Duodenal mucosa (tissue), 2 donors: ENCODE measurements around the gene KSR1.
A peak's percentile ranks its signal among the peaks of the same experiment; 100 is the strongest.

Source experiments
- H3K27ac ChIP-seq: one replicate; pipeline ENCODE4 v1.7.0; 2013; ENCODE audit warnings: low read depth, low read length
- H3K27me3 ChIP-seq, 2 donors: one replicate each; pipeline ENCODE4 v1.7.0; 2013; ENCODE audit warnings: low read length in 2 of 2, control low read depth in 1 of 2; ENCODE audit not compliant: insufficient read depth in 2 of 2, control insufficient read depth in 1 of 2
- H3K36me3 ChIP-seq, 2 donors: one replicate each; pipeline ENCODE4 v1.7.0; 2013; ENCODE audit warnings: low read length in 2 of 2, control low read depth in 1 of 2; ENCODE audit not compliant: insufficient read depth in 2 of 2, control insufficient read depth in 1 of 2
- H3K4me1 ChIP-seq, 2 donors: one replicate each; pipeline ENCODE4 v1.7.0; 2013; ENCODE audit warnings: low read length in 2 of 2, control low read depth in 1 of 2; ENCODE audit not compliant: insufficient read depth in 2 of 2, control insufficient read depth in 1 of 2
- H3K4me3 ChIP-seq, 2 donors: one replicate each; pipeline ENCODE4 v1.7.0; 2013; ENCODE audit warnings: low read length in 2 of 2, low read depth in 1 of 2
- H3K9ac ChIP-seq, 2 donors: one replicate each; pipeline ENCODE4 v1.7.0; 2013; ENCODE audit warnings: low read length in 2 of 2, low read depth in 1 of 2
- H3K9me3 ChIP-seq, 2 donors: one replicate each; pipeline ENCODE4 v1.7.0; 2013; ENCODE audit warnings: low read length in 2 of 2, control low read depth in 1 of 2; ENCODE audit not compliant: control insufficient read depth in 1 of 2

Gene KSR1

DNA sequence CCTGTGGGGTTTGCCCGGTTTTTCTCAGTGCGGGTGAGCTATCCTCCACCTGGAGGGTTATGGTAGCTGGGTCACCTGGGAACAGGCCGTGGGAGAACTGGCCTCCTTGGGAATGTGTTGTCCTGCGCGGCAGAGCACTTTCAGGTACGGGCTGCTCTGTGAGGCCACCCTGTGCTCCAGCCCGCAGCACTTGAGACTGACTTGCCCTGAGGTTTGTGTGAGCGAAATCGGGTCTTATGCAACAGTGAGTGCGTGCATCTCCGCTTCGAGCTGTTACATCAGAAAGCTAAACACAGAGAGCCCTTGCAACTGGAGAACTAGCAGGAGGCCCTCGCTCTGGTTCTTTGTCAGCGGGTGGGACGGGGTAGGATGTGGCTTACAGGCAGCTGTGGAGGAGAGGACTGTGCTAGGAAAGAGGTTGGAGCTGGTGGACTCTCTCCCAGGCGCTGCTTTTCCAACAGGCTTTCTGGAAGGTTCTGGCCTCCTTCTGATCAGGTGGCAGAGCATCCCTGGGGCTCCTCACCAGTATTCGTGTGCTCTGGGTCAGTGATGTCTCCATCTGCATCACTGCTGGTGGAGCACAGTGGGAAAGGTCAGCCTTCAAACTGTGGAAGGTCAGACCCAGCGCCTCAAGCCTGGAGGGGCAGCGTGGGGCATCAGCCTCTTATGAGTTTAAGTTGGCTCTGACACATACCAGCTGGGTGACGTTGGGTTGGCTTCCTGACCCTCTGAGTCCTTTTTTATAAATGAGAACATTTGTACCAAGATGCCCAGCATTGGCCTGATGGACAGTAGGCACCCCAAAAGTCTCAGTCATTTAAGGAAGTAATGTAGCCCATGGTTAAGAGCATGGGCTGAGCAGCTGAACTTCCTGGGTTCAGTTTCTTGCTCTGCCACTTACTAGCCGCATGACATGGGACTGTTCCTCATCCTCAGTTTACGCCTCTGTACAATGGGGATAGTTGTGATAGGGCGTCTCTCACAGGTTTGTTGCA, 76.3 kb downstream of the KSR1 start:
- Histone ChIP-seq H3K27ac (peak overlapping the region; percentile 41), H3K9ac (no peak overlapping the region), H3K4me1 (peaks cover 43 to 49% of the 10 kb centered on the region in 2 donors), H3K36me3 (no peaks in the 10 kb centered on the region), H3K4me3 (no peak overlapping the region), H3K9me3 (no peaks in the 10 kb centered on the region), H3K27me3 (no peaks in the 10 kb centered on the region)

GRCh38 chr17:27533874-27534815, 77.9 kb downstream of the KSR1 start:
- Histone ChIP-seq H3K27me3 (no peaks in the 10 kb centered on the region), H3K27ac (no peak overlapping the region), H3K4me3 (no peak overlapping the region), H3K36me3 (no peaks in the 10 kb centered on the region), H3K9me3 (no peaks in the 10 kb centered on the region), H3K9ac (no peak overlapping the region), H3K4me1 (peaks cover 47 to 50% of the 10 kb centered on the region in 2 donors)

DNA sequence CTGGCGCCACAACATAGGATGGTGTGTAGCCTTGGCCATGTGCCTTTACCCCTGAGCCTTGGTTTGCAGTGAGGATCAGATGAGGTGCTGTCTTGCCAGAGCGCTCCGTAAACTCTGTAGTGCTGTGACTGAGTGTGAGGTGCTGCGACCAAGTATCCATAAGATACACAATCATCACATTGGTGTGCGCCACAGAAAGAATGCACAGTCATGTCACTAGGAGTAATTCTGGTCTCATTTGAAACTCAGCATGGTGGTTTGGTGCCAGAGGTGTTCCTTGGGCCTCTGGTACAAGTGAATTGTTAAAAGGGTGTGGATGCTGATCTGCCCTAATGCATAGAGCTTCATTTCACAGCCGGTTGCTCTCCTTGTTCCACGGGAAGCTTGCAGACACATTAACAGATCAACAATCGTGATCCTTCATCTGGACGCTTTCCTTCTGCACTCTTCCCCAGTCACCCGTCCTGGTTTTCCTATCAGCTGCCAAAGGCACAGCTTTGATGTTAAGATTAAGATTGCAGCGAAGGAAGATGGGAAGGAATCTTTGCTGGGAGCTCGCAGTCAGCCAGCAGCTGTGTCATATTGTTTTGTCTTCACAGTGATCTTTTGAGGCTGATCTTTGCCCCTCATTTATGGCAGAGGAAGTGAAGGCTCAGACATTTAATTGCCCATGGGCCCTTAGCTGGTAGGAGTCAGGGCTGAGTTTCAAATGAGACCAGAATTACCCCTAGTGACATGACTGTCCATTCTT, 79.1 kb downstream of the KSR1 start:
- peaks cover 58 to 62% of the 10 kb centered on the region in 2 donors for H3K4me1 ChIP-seq
- H3K27ac ChIP-seq = peak overlapping the region; percentile 3
- H3K4me3 ChIP-seq = peak overlapping the region; percentile 1 to 8
- no peak overlapping the region for H3K9ac ChIP-seq
- H3K27me3 ChIP-seq = no peaks in the 10 kb centered on the region
- no peaks in the 10 kb centered on the region for H3K36me3 ChIP-seq
- no peaks in the 10 kb centered on the region for H3K9me3 ChIP-seq

DNA sequence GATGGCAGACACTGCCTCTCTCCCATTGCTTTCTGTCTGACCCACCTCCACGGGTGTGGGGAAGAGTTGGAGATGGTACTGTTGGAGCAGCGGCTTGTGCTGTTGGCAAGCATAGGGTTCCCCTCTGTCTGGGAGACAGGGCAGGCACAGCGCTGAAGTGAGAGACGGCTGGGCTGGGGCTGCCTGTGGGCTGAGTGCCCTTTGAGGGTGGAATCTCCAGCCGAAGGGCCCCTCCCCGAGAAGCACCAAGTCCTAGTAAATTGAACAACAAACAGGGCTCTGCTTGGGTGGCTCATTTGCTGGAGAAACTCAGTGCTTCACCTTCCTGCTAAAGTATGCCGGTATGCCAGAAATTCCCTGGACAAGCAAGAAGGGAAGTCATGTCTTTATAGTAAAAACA, 79.7 kb downstream of the KSR1 start:
- Histone ChIP-seq H3K36me3 (no peaks in the 10 kb centered on the region), H3K4me1 (peaks cover 60 to 63% of the 10 kb centered on the region in 2 donors), H3K27me3 (no peaks in the 10 kb centered on the region), H3K27ac (peak overlapping the region; percentile 3), H3K9ac (no peak overlapping the region), H3K9me3 (no peaks in the 10 kb centered on the region), H3K4me3 (peak overlapping the region; percentile 1 to 8)

DNA sequence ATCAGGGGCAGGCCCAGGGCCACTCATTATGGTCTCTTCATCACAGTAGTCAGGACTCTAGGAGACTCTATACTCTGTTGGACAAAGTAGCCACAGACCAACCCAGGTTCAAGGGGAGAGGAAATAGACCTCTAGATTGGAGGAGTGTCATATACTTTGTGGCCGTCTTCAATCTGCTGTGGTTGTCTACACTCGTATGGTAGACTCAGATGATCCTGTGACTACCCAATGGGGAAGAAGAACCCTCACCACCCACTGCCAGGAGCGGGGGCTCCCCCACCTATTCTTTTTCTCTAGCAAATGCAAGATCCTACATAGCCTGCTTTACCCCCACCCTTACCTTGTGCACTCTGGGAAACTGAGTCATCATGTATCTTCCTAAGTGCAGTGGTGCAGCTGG, 80.5 kb downstream of the KSR1 start:
- Histone ChIP-seq H3K9me3 (no peaks in the 10 kb centered on the region), H3K9ac (no peak overlapping the region), H3K4me3 (no peak overlapping the region), H3K27me3 (no peaks in the 10 kb centered on the region), H3K27ac (no peak overlapping the region), H3K4me1 (peaks cover 57 to 61% of the 10 kb centered on the region in 2 donors), H3K36me3 (no peaks in the 10 kb centered on the region)

GRCh38 chr17:27538156-27538955, 82.1 kb downstream of the KSR1 start:
- Histone ChIP-seq H3K27me3 (no peaks in the 10 kb centered on the region), H3K27ac (no peak overlapping the region), H3K36me3 (no peaks in the 10 kb centered on the region), H3K4me3 (no peak overlapping the region), H3K9me3 (no peaks in the 10 kb centered on the region), H3K9ac (no peak overlapping the region), H3K4me1 (peaks cover 60 to 69% of the 10 kb centered on the region in 2 donors)

DNA sequence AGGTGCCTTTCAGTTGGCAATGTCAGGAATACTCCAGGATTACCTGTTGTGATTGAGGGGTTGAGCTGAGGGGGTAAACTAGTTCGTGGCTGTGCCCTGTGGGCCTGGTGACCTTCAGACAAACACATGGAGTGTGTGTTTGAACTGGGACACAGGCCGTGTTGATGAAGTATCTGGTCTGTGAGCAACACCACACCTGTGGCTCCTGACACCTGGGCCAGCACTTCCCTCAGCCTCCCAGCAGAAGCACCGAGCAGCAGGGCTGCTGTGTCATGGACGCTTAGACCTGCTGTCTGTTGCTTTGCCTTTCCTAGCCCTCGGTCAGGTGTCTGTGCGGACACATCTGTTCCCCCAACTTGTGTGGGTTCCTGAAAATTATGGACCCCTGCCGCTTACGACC, 82.9 kb downstream of the KSR1 start:
- Histone ChIP-seq H3K4me3 (no peak overlapping the region), H3K27me3 (no peaks in the 10 kb centered on the region), H3K27ac (no peak overlapping the region), H3K4me1 (peaks cover 64 to 67% of the 10 kb centered on the region in 2 donors), H3K9me3 (no peaks in the 10 kb centered on the region), H3K9ac (no peak overlapping the region), H3K36me3 (no peaks in the 10 kb centered on the region)

DNA sequence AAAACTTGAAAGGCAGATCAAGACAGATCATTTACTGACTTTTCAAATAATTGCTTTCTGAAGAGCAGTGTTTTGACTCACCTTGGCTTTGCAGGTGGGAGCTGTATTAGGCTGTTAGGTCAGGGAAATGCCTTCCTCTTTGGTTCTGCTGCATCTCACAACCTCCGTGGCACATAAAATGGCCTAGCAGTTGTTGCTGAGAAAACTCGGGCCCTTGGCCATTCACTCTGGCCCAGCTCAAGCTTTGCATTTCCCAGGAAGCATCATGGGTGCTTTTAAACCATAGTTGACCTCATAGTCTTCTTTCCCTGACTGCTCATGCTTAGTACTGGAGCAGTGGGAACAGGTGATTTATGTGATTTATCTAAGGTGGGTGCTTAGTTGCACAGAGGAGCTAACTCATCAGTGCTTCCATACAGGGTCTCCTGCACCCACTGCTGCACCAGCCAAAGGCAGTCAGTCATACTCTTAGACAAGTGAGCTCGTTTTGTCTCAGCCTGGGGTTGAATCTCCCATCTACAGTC, 83.6 kb downstream of the KSR1 start:
- H3K27ac ChIP-seq = peak overlapping the region; percentile 25
- H3K9ac ChIP-seq = no peak overlapping the region
- no peaks in the 10 kb centered on the region for H3K27me3 ChIP-seq
- H3K36me3 ChIP-seq = no peaks in the 10 kb centered on the region
- peaks cover 60 to 64% of the 10 kb centered on the region in 2 donors for H3K4me1 ChIP-seq
- H3K4me3 ChIP-seq = peak overlapping the region in 1 of 2 donors; percentile 6
- no peaks in the 10 kb centered on the region for H3K9me3 ChIP-seq
